ENCODE measurements around the gene C2CD4B.

The C2CD4B gene

GRCh38 chr15:62147149-62147548 is 17.9 kb downstream of the C2CD4B start:
- no peak for DNase-seq

DNA sequence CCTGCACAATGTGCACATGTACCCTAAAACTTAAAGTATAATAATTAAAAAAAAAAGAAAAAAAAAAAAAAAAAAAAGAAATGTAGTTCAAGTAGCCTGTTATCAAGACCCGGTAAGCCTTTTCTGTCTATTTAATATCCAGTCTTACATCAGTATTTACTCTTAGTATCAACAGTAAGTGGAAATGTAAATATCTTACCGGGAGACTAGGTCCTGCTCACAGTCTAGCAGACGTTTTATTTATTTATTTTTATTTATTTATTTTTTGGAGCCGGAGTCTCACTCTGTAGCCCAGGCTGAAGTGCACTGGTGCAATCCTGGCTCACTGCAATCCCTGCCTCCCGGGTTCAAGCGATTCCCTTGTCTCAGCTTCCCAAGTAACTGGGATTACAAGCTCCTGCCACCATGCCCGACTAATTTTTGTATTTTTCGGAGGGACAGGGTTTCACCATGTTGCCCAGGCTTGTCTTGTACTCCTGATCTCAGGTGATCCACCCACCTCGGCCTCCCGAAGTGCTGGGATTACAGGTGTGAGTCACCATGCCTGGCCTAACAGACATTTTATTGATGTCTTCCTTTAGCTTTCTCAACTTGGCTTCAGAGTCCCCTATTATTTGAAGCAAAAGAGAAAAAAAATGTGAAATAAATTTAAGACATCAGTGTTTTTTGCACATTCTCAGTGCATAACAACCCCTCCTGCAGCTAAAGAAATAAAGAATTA is 19.9 kb downstream of the C2CD4B start:
- DNase-seq, result no peak

GRCh38 chr15:62142736-62143135 is 22.3 kb downstream of the C2CD4B start:
- DNase-seq, result no peak

- no peak for DNase-seq
Measured at GRCh38 chr15:62141643-62142588, 23.2 kb downstream of the C2CD4B start.

- DNase-seq, result no peak
Measured at GRCh38 chr15:62141200-62141599, 23.9 kb downstream of the C2CD4B start.

GRCh38 chr15:62138124-62138523 is 27.0 kb downstream of the C2CD4B start:
- no peak for DNase-seq

- DNase-seq, result no peak
Measured at GRCh38 chr15:62136911-62137865, 27.9 kb downstream of the C2CD4B start.

- no peak for DNase-seq
Measured at GRCh38 chr15:62135532-62136134, 29.5 kb downstream of the C2CD4B start.

DNA sequence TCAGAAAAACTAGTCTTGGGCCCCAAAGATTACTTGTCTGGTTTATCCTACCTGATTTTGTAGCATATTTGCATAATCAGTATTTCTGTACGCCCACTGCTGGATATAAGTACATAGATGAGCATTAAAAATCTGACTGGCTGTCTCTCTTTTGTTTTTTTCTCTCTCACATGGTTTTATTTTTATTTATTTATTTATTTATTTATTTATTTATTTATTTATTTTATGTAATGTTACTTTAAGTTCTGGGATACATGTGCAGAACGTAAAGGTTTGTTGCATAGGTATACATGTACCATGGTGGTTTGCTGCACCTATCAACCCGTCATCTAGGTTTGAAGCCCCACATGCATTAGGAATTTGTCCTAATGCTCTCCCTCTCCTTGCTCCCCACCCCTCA is 31.9 kb downstream of the C2CD4B start:
- no peak for DNase-seq

DNA sequence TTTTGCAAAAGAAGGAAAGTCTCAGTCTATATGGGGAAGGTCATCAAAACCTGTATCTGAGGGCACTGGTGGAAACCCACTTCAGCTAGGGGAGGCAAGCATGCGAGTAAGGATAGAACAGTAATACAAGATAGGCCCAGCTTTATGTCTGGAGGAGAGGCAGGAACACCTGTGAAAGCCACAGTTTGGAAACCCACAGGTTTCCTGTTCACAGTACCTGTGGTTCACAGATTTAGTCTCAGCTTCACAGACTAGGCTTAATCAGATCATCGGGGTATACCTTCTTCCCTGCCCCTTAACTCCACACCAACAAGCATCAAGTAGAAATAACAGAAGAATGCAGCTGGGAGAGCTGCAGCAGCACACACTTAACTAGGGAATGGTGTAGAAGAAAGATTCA is 36.2 kb downstream of the C2CD4B start:
- DNase-seq, result no peak

- DNase-seq, result no peak
Measured at GRCh38 chr15:62126364-62126763, 38.7 kb downstream of the C2CD4B start.

- no peak for DNase-seq
Measured at GRCh38 chr15:62125773-62126172, 39.3 kb downstream of the C2CD4B start.

DNA sequence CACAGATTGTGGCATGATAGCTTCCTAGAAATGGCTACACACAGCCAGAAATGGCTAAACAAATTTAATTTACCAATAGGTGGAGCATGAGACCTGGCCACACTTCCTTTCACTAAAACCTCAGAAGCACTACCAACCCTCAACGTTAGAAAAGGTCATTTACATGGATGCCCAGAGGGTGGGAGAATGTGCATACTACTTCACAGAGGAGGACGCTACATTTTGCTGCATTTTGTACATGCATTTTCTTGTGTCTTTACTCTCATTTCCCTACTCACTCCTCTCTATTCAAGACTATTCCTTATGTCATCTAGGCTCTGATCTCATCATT is 40.1 kb downstream of the C2CD4B start:
- no peak for DNase-seq

DNA sequence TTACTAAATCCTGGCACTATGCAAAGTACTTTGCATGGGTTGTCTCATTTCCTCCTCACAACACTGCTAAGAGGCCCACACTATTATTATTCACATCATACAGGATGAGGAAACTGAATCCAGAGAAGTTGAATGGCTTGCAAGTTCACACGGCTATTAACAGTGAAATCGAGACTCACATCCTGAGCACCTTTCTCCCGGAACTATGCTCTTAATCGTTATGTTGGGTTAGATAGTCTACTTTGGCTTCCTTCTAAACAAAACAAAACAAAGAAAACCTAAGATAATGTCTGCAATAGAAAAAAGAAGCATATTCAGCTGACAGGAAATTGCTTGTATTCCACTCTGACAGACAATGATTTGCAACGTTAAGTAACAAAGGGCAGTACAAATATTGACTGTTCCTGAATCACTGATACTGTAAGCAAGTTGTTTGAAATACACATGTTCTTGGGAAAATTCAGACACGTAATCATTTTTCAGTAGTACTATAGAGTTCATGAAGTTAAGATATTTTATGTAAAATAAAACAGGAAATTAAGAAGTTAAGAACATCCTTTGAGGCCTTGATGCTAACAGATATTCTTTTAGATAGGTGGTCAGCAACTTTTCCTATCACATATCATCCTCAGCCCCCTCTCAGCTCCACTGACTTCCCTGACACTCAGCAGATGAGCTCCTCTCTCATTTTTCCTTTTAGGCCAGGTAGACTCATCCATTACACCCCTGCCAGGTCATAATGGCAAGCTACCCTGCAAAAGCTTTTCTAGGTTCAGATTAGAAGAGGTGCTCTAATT is 40.7 kb downstream of the C2CD4B start:
- no peak for DNase-seq

GRCh38 chr15:62122249-62122648 is 42.8 kb downstream of the C2CD4B start:
- no peak for DNase-seq

GRCh38 chr15:62121273-62122015 is 43.6 kb downstream of the C2CD4B start:
- no peak for DNase-seq

GRCh38 chr15:62120776-62121175 is 44.3 kb downstream of the C2CD4B start:
- DNase-seq, result no peak

GRCh38 chr15:62119874-62120273 is 45.2 kb downstream of the C2CD4B start:
- no peak for DNase-seq

GRCh38 chr15:62119227-62119864 is 45.7 kb downstream of the C2CD4B start:
- DNase-seq, result no peak

DNA sequence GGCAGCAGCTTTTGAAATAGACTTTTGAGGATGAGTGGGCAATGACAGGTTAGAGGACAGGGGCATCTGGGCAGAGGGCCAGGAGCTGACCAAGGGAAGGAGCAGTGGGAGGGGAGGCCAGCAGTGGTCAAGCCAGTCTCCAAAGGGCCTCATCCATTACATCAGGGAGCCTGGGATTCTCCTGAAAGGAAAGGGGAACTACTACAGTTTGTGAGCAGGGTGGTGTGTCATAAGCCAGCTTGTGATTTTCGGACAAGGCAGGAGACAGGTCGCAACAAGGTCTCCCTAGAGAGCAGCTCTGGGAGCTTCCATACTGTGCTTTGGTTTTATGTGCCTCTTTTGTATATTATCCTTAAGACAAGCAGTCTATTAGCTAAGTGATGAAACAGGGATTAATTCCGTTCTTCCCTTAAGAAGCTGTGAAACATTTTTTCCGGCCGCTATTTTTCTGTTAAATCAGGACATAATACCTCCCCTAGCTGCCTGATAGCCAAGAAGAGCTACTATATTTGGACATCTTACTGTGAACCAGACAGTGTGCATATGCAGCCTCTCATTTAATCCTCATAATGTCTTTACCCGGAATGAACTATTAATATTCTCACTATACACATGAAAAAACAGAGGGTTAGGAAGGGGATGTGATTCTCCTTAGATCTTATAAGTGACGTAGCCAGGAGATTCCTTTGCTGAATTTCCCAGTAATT is 46.4 kb downstream of the C2CD4B start:
- no peak for DNase-seq

Data from activated CD8-positive, alpha-beta memory T cell treated with anti-CD3 and anti-CD28 coated beads, Interleukin-2, amount 50 U/mL, for 4 hours (primary cell).